Loucy (cell line): Measurements from ENCODE around the gene BCL2L15.
A peak's percentile ranks its signal among the peaks of the same experiment; 100 is the strongest.

Source experiments
- H2AFZ ChIP-seq: fragments of 200-600 bp; sonication (generic); 2 replicates; pipeline ENCODE4 v1.6.0; 2016; ENCODE audit warnings: antibody characterized with exemption, mild to moderate bottlenecking, low read length, moderate library complexity
- H3F3A ChIP-seq: fragments of 200-600 bp; 2 replicates; pipeline ENCODE4 v1.6.0; 2016; ENCODE audit warnings: antibody characterized with exemption, low read depth, mild to moderate bottlenecking
- H3K27me3 ChIP-seq: fragments of 200-600 bp; sonication (generic); 2 replicates; pipeline ENCODE4 v1.6.1; 2014; ENCODE audit warnings: low read length, mild to moderate bottlenecking; ENCODE audit not compliant: insufficient read depth, poor library complexity, severe bottlenecking
- H3K36me3 ChIP-seq: fragments of 200-600 bp; sonication (generic); 2 replicates; pipeline ENCODE4 v1.6.1; 2016; ENCODE audit warnings: low read length; ENCODE audit not compliant: insufficient read depth
- H3K4me1 ChIP-seq: fragments of 200-600 bp; sonication (generic); 2 replicates; pipeline ENCODE4 v1.5.1; 2014; ENCODE audit warnings: low read length, mild to moderate bottlenecking; ENCODE audit not compliant: insufficient read depth, poor library complexity, severe bottlenecking
- H3K4me2 ChIP-seq: fragments of 200-600 bp; sonication (generic); 2 replicates; pipeline ENCODE4 v1.6.0; 2014; ENCODE audit warnings: antibody characterized with exemption, low read length, low read depth, mild to moderate bottlenecking; ENCODE audit not compliant: poor library complexity, severe bottlenecking
- H3K4me3 ChIP-seq: fragments of 200-600 bp; sonication (generic); 2 replicates; pipeline ENCODE4 v1.5.1; 2014; ENCODE audit warnings: low read length, mild to moderate bottlenecking, mixed read lengths; ENCODE audit not compliant: poor library complexity, severe bottlenecking
- H3K79me2 ChIP-seq: fragments of 200-600 bp; sonication (generic); 2 replicates; pipeline ENCODE4 v1.6.1; 2014; ENCODE audit warnings: low read length; ENCODE audit not compliant: insufficient read depth
- H3K9ac ChIP-seq: fragments of 200-600 bp; sonication (generic); 2 replicates; pipeline ENCODE4 v1.6.0; 2014; ENCODE audit warnings: mild to moderate bottlenecking, low read depth, low read length, moderate library complexity; ENCODE audit not compliant: poor library complexity, severe bottlenecking
- H3K9me2 ChIP-seq: fragments of 200-600 bp; sonication (generic); replicated peaks from 2 replicates; pipeline ENCODE4 v1.6.1; 2016; ENCODE audit warnings: low read depth, low read length, mixed read lengths
- H3K9me3 ChIP-seq: fragments of 200-600 bp; sonication (generic); 2 replicates; pipeline ENCODE4 v1.6.1; 2014; ENCODE audit warnings: mild to moderate bottlenecking, antibody characterized with exemption, low read length, low read depth; ENCODE audit not compliant: insufficient read depth
- H4K20me1 ChIP-seq: fragments of 200-600 bp; sonication (generic); 2 replicates; pipeline ENCODE4 v1.6.0; 2014; ENCODE audit warnings: antibody characterized with exemption, low read length, mild to moderate bottlenecking; ENCODE audit not compliant: insufficient read depth, poor library complexity, severe bottlenecking
- EZH2phosphoT487 ChIP-seq: fragments of 200-600 bp; IDR thresholded peaks from 2 replicates; pipeline ENCODE4 v1.6.1; 2018; ENCODE audit warnings: antibody characterized with exemption, mild to moderate bottlenecking, moderate library complexity, borderline replicate concordance
- TF ChIP-seq, protein P1 (sequence below): fragments of 200-600 bp; sonication (generic); conservative IDR thresholded peaks from 2 replicates; pipeline ENCODE4 v1.5.1; 2014; ENCODE audit warnings: mild to moderate bottlenecking, antibody characterized with exemption, low read length

The BCL2L15 gene

DNA sequence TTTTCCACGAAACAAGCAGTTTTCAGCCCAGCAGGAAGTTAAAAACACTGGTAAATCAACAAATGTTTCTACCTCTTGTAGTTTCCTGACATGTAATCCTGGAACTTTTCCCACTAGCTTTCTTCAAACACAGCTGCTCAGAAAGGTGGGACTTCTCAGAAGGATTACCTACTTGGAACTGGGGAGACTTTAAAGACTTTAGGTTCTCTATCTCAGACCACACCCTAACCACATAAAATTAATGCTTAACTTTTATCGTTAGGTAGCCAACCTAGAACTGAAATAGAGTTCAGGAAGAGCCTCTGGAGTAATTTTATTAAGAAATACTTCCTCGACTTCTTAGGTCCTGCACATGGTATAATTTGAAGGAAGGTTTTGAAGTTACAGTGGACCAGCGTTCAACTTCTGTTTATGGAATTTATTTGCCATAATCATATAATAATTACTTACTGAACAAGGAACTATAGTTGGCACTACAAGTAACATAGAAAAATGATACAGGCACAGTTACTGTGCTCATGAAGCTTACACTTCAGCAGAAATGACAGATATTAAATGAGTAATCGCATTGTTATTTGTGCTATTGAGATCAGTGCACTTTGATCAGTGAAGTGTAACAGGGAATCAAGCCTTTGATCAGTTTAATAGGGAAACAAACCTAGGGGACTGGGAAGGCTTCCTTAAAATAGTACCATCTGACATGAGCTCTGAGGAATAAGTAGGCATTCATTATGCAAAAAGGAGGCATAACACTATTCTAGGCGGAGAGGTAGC, at the start of gene BCL2L15:
BCL2L15 (minus strand) TSS at position 180 of the 774 bp plus-strand sequence. CDS start 206 bp downstream, outside the sequence.
- peaks cover 3% of the 10 kb centered on the region for H3K4me1 ChIP-seq
- no peaks in the 10 kb centered on the region for H3F3A ChIP-seq
- no peaks in the 10 kb centered on the region for H3K79me2 ChIP-seq
- H3K36me3 ChIP-seq: no peaks in the 10 kb centered on the region
- H3K9me2 ChIP-seq: no peaks in the 10 kb centered on the region
- no peaks in the 10 kb centered on the region for H4K20me1 ChIP-seq
- no peak within 1 kb of the TSS for H3K4me3 ChIP-seq
- no peaks in the 10 kb centered on the region for H3K9me3 ChIP-seq
- H2AFZ ChIP-seq: no peak within 1 kb of the TSS
- TF ChIP-seq EZH2phosphoT487: no peak
- TF ChIP-seq, protein P1, sequence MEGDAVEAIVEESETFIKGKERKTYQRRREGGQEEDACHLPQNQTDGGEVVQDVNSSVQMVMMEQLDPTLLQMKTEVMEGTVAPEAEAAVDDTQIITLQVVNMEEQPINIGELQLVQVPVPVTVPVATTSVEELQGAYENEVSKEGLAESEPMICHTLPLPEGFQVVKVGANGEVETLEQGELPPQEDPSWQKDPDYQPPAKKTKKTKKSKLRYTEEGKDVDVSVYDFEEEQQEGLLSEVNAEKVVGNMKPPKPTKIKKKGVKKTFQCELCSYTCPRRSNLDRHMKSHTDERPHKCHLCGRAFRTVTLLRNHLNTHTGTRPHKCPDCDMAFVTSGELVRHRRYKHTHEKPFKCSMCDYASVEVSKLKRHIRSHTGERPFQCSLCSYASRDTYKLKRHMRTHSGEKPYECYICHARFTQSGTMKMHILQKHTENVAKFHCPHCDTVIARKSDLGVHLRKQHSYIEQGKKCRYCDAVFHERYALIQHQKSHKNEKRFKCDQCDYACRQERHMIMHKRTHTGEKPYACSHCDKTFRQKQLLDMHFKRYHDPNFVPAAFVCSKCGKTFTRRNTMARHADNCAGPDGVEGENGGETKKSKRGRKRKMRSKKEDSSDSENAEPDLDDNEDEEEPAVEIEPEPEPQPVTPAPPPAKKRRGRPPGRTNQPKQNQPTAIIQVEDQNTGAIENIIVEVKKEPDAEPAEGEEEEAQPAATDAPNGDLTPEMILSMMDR: no peak
- no peak within 1 kb of the TSS for H3K9ac ChIP-seq
- H3K4me2 ChIP-seq: no peak within 1 kb of the TSS
- no peaks in the 10 kb centered on the region for H3K27me3 ChIP-seq

DNA sequence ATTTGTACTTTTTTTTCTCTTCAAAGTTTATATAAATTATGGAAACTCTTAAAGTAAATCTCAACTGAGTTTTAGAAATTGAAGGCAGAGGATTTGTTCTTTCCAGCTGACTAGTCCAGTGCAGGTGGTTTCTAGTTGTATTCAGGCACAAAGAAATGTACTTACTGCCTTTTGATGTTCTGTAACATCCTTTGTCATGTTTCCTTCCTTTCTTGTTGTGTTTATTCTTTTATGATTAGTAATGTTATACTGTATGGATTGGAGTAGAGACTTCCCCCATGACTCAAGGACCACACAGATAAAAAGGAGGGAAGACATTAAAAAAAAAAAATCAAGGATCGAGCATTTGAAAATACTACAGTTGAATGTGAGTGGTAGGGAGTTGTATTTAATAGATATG, 49.8 kb upstream of the BCL2L15 start:
- peak overlapping the region; percentile 100 for H3K4me2 ChIP-seq
- peak overlapping the region; percentile 16 for H3K9ac ChIP-seq
- no peaks in the 10 kb centered on the region for H3K9me2 ChIP-seq
- TF ChIP-seq, protein P1: no peak
- TF ChIP-seq EZH2phosphoT487: no peak
- H3K79me2 ChIP-seq: peaks cover 97% of the 10 kb centered on the region
- no peak overlapping the region for H2AFZ ChIP-seq
- H3F3A ChIP-seq: peaks cover 3% of the 10 kb centered on the region; the same call in 1 of the 2 replicates
- H3K9me3 ChIP-seq: no peaks in the 10 kb centered on the region
- no peaks in the 10 kb centered on the region for H3K27me3 ChIP-seq
- H3K36me3 ChIP-seq: peaks cover 15% of the 10 kb centered on the region
- peaks cover 76% of the 10 kb centered on the region for H3K4me1 ChIP-seq
- peak overlapping the region; percentile 45 for H3K4me3 ChIP-seq
- peaks cover 95% of the 10 kb centered on the region for H4K20me1 ChIP-seq

DNA sequence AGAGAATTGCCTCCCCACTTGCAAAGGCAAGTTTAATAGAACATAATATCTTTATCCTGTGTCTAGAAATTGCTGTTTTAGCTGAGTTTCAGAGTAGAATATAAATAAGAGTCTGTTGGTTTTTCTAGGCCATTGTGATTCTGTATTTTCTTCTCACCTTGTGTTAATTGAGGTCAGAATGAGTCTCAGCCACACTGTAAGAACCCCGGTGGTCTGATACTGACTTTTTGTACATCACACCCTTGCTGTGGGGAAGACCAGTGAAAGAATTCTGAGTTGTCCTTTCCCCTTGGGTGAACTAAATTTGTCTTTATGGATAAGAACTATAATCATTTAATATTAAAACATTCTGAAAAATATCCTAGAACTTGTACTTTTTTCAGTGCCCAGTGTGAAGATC, 48.6 kb upstream of the BCL2L15 start:
- Histone ChIP-seq H2AFZ (no peak overlapping the region), H3K4me1 (peaks cover 86% of the 10 kb centered on the region), H3K4me3 (peak overlapping the region; percentile 79), H4K20me1 (peaks cover 96% of the 10 kb centered on the region), H3K27me3 (no peaks in the 10 kb centered on the region), H3K79me2 (peaks cover 100% of the 10 kb centered on the region), H3K9me3 (no peaks in the 10 kb centered on the region), H3K9me2 (no peaks in the 10 kb centered on the region), H3K9ac (no peak overlapping the region), H3K4me2 (peak overlapping the region; percentile 100), H3K36me3 (peaks cover 8% of the 10 kb centered on the region), H3F3A (peaks cover 10% of the 10 kb centered on the region; the same call in 1 of the 2 replicates)
- TF ChIP-seq, protein P1: no peak
- TF ChIP-seq EZH2phosphoT487: no peak
